MM.1S (cell line): ENCODE measurements around the gene NFE2L3.
"Not testable (repeated sequence)": the region's sequence is repeated elsewhere in the genome, so short reads cannot be mapped to it uniquely, and the experiment has no call there.

Experiments used
- DNase-seq: peaks from one replicate; pipeline ENCODE4 v3.0.0-alpha.2; 2015
- H2AFZ ChIP-seq: fragments of 300-600 bp; sonication (generic); 2 replicates; pipeline ENCODE4 v1.6.0; 2016; ENCODE audit warnings: antibody characterized with exemption, low read length
- H3F3A ChIP-seq: fragments of 300-600 bp; sonication (generic); 2 replicates; pipeline ENCODE4 v1.6.1; 2016; ENCODE audit warnings: mild to moderate bottlenecking, antibody characterized with exemption, low read length, moderate library complexity, mixed read lengths; ENCODE audit not compliant: insufficient read depth
- H3K27ac ChIP-seq: fragments of 300-600 bp; sonication (generic); 2 replicates; pipeline ENCODE4 v1.5.1; 2016; ENCODE audit warnings: mild to moderate bottlenecking, low read length
- H3K27me3 ChIP-seq: fragments of 300-600 bp; sonication (generic); replicated peaks from 2 replicates; pipeline ENCODE4 v1.6.0; 2016; ENCODE audit warnings: low read length; ENCODE audit not compliant: insufficient read depth
- H3K36me3 ChIP-seq: fragments of 300-600 bp; sonication (generic); replicated peaks from 2 replicates; pipeline ENCODE4 v1.6.1; 2016; ENCODE audit warnings: mild to moderate bottlenecking, low read length, mixed read lengths; ENCODE audit not compliant: insufficient read depth
- H3K4me1 ChIP-seq: fragments of 300-600 bp; sonication (generic); 2 replicates; pipeline ENCODE4 v1.6.1; 2016; ENCODE audit warnings: low read length, mixed read lengths
- H3K4me2 ChIP-seq: fragments of 300-600 bp; sonication (generic); 2 replicates; pipeline ENCODE4 v1.6.0; 2016; ENCODE audit warnings: low read depth, low read length
- H3K4me3 ChIP-seq: fragments of 300-600 bp; sonication (generic); 2 replicates; pipeline ENCODE4 v1.5.1; 2016; ENCODE audit warnings: low read length, mixed read lengths
- H3K79me2 ChIP-seq: fragments of 300-600 bp; sonication (generic); 2 replicates; pipeline ENCODE4 v1.6.1; 2016; ENCODE audit warnings: mixed run types, low read length, mixed read lengths
- H3K9ac ChIP-seq: fragments of 300-600 bp; sonication (generic); 2 replicates; pipeline ENCODE4 v1.6.1; 2016; ENCODE audit warnings: low read length, mixed read lengths
- H3K9me2 ChIP-seq: fragments of 300-600 bp; sonication (generic); replicated peaks from 2 replicates; pipeline ENCODE4 v1.6.1; 2016; ENCODE audit warnings: mild to moderate bottlenecking, low read length, mixed read lengths; ENCODE audit not compliant: insufficient read depth
- H3K9me3 ChIP-seq: fragments of 300-600 bp; sonication (generic); replicated peaks from 2 replicates; pipeline ENCODE4 v1.6.1; 2016; ENCODE audit warnings: mild to moderate bottlenecking, low read length, mixed read lengths; ENCODE audit not compliant: insufficient read depth
- H4K20me1 ChIP-seq: fragments of 300-600 bp; sonication (generic); 2 replicates; pipeline ENCODE4 v1.6.1; 2016; ENCODE audit warnings: mild to moderate bottlenecking, low read length, moderate library complexity, mixed read lengths; ENCODE audit not compliant: insufficient read depth
- CTCF ChIP-seq: fragments of 300-600 bp; sonication (generic); IDR thresholded peaks from 2 replicates; pipeline ENCODE4 v1.5.1; 2016; ENCODE audit warnings: antibody characterized with exemption, low read length, mixed read lengths
- EZH2 ChIP-seq: fragments of 300-600 bp; sonication (generic); optimal IDR thresholded peaks from 2 replicates; pipeline ENCODE3; 2017; ENCODE audit warnings: low read depth, mild to moderate bottlenecking, antibody characterized with exemption, low read length, mixed read lengths
- EZH2phosphoT487 ChIP-seq: fragments of 300-600 bp; sonication (generic); IDR thresholded peaks from 2 replicates; pipeline ENCODE4 v1.6.1; 2018; ENCODE audit warnings: antibody characterized with exemption, low read length

The NFE2L3 gene

DNA sequence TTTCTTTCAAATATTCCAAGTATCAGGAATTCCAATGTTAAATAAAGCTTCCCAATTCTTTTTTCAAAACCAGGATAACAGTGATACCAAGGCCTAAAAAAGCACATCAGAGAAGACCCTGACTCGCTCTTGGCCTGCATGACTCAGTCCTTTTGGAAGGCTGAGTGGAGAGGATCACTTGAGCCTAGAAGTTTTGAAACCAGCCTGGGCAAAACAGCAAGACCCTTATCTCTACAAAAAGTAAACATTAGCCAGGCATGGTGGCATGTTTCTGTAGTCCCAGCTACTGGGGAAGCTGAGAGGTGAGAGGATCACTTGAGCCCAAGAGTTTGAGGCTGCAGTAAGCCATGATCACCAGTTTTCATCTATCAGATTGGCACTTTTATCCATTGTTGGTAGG lies 18.7 kb downstream of the NFE2L3 start:
- no peaks in the 10 kb centered on the region for H3K9me3 ChIP-seq
- no peak for TF ChIP-seq EZH2
- TF ChIP-seq EZH2phosphoT487 = no peak
- TF ChIP-seq CTCF = no peak
- H3K4me2 ChIP-seq = no peak overlapping the region
- no peaks in the 10 kb centered on the region for H3K9me2 ChIP-seq
- no peaks in the 10 kb centered on the region; the same call in 1 of the 2 replicates for H4K20me1 ChIP-seq
- H3F3A ChIP-seq = peaks cover 9% of the 10 kb centered on the region
- H3K9ac ChIP-seq = no peak overlapping the region
- H3K79me2 ChIP-seq = peaks cover 97% of the 10 kb centered on the region
- peaks cover 25% of the 10 kb centered on the region for H3K4me1 ChIP-seq
- H3K36me3 ChIP-seq = no peaks in the 10 kb centered on the region; the same call in 1 of the 2 replicates
- H3K27me3 ChIP-seq = no peaks in the 10 kb centered on the region
- H3K4me3 ChIP-seq = no peak overlapping the region
- H3K27ac ChIP-seq = no peak overlapping the region
- no peak for DNase-seq
- H2AFZ ChIP-seq = no peak overlapping the region

DNA sequence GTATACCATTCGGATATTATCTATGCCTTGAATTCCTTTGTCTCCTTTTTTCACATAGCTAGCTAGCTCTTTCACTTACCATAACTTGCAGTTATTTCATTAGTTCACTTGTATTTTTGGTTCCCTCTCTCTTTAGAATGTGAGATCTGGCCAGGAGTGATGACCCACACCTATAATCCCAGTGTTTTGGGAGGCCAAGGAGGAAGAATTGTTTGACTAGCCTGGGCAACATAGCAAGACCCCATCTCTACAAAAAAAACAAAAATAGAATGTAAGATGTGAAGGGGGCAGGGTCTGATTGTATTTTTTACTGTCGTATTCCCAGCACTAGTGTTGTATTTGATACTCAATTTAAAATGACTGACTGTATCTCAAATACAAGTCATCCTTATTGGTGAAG lies 19.6 kb downstream of the NFE2L3 start:
- H3K9me3 ChIP-seq = no peaks in the 10 kb centered on the region
- peaks cover 87% of the 10 kb centered on the region for H3K79me2 ChIP-seq

GRCh38 chr7:26172048-26172447 lies 20.1 kb downstream of the NFE2L3 start:
- Histone ChIP-seq H3K36me3 (no peaks in the 10 kb centered on the region; the same call in 1 of the 2 replicates), H3F3A (peaks cover 5% of the 10 kb centered on the region), H3K9me3 (no peaks in the 10 kb centered on the region), H3K27ac (no peak overlapping the region), H3K9me2 (no peaks in the 10 kb centered on the region), H3K79me2 (peaks cover 83% of the 10 kb centered on the region), H3K4me1 (peaks cover 13% of the 10 kb centered on the region), H2AFZ (no peak overlapping the region), H4K20me1 (no peaks in the 10 kb centered on the region; the same call in 1 of the 2 replicates), H3K4me3 (no peak overlapping the region), H3K27me3 (no peaks in the 10 kb centered on the region), H3K9ac (no peak overlapping the region), H3K4me2 (no peak overlapping the region)
- DNase-seq = no peak
- TF ChIP-seq EZH2phosphoT487 (no peak), CTCF (no peak), EZH2 (no peak)

More for the DNA sequence above, 19.6 kb downstream of the NFE2L3 start:
- H4K20me1 ChIP-seq = no peaks in the 10 kb centered on the region; the same call in 1 of the 2 replicates
- no peaks in the 10 kb centered on the region for H3K9me2 ChIP-seq
- no peak overlapping the region for H2AFZ ChIP-seq
- H3K9ac ChIP-seq = no peak overlapping the region
- no peak for DNase-seq
- no peak overlapping the region for H3K4me3 ChIP-seq
- H3K27me3 ChIP-seq = no peaks in the 10 kb centered on the region
- H3K36me3 ChIP-seq = no peaks in the 10 kb centered on the region; the same call in 1 of the 2 replicates
- H3K4me1 ChIP-seq = peaks cover 17% of the 10 kb centered on the region
- H3K27ac ChIP-seq = no peak overlapping the region
- peaks cover 9% of the 10 kb centered on the region for H3F3A ChIP-seq
- no peak for TF ChIP-seq CTCF
- TF ChIP-seq EZH2 = no peak
- H3K4me2 ChIP-seq = no peak overlapping the region

GRCh38 chr7:26175903-26176302 lies 23.9 kb downstream of the NFE2L3 start:
- Histone ChIP-seq H3F3A (peaks cover 30% of the 10 kb centered on the region), H3K79me2 (peaks cover 61% of the 10 kb centered on the region)
- DNase-seq, H2AFZ ChIP-seq, H3K4me2 ChIP-seq, H3K4me1 ChIP-seq, H3K27me3 ChIP-seq, H3K36me3 ChIP-seq, H3K9me3 ChIP-seq, H3K9me2 ChIP-seq, H3K4me3 ChIP-seq, H3K9ac ChIP-seq, H3K27ac ChIP-seq, H4K20me1 ChIP-seq: not testable (repeated sequence)

- H3K4me2 ChIP-seq, H4K20me1 ChIP-seq, H3K27me3 ChIP-seq, H3K27ac ChIP-seq, H3K9ac ChIP-seq, H3K9me3 ChIP-seq, DNase-seq, H3K36me3 ChIP-seq, H2AFZ ChIP-seq, H3K4me1 ChIP-seq, H3K9me2 ChIP-seq, H3K4me3 ChIP-seq: not testable (repeated sequence)
- Histone ChIP-seq H3K79me2 (peaks cover 53% of the 10 kb centered on the region), H3F3A (peaks cover 38% of the 10 kb centered on the region)
These were observed 24.7 kb downstream of the NFE2L3 start for GRCh38 chr7:26176696-26177095.

GRCh38 chr7:26177269-26177668 lies 25.3 kb downstream of the NFE2L3 start:
- H3K79me2 ChIP-seq = peaks cover 48% of the 10 kb centered on the region
- not testable (repeated sequence) for H3K27ac ChIP-seq

More at GRCh38 chr7:26177269-26177668, 25.3 kb downstream of the NFE2L3 start:
- H4K20me1 ChIP-seq, H3K36me3 ChIP-seq, H3K9ac ChIP-seq, H3K4me3 ChIP-seq, H3K4me2 ChIP-seq, DNase-seq, H2AFZ ChIP-seq, H3K27me3 ChIP-seq, H3K4me1 ChIP-seq, H3K9me2 ChIP-seq, H3K9me3 ChIP-seq: not testable (repeated sequence)
- peaks cover 44% of the 10 kb centered on the region for H3F3A ChIP-seq
